Ovary (tissue), 3 donors: ENCODE data around the gene ITGB6.

Experiments
- EP300 ChIP-seq: sonication (generic); formaldehyde crosslinking; IDR thresholded peaks from one replicate; pipeline ENCODE4 v1.6.1; 2017; ENCODE audit warnings: antibody characterized with exemption
- POLR2A ChIP-seq: fragments of 450-650 bp; IDR thresholded peaks from one replicate; pipeline ENCODE4 v1.6.1; 2017; ENCODE audit warnings: antibody characterized with exemption, mild to moderate bottlenecking, moderate library complexity
- TF ChIP-seq, protein P1 (sequence below), 3 donors: fragments of 450-650 bp in 2 of 3; fragments of 200-600 bp in 1 of 3; IDR thresholded peaks; one replicate each; pipeline versions ENCODE4 v1.5.1 to v1.8.0; 2016 to 2022; ENCODE audit warnings: antibody characterized with exemption in 3 of 3, mild to moderate bottlenecking in 1 of 3
- donor health status: DM: no; HTN: no; CAD: no.

DNA sequence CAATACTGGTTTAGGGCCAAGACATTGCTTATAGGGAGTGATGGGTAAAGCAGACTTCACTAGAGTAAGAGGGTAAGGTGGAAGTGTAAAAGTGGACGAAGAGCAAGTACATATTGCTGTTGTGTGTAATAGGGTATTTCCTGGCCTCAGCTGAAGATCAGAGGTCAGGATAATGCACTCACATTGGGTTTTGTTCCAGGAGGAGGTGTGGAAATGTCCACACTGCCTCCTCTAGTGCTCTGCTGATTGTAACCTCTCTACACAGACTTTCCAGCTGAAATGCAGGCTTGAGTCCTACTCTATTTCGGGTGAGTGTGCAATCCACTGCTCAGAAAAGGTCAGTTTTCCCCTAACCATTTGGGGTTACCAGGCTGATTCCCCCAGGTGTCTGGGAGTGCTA, 96.0 kb downstream of the ITGB6 start:
- TF ChIP-seq, protein P1, sequence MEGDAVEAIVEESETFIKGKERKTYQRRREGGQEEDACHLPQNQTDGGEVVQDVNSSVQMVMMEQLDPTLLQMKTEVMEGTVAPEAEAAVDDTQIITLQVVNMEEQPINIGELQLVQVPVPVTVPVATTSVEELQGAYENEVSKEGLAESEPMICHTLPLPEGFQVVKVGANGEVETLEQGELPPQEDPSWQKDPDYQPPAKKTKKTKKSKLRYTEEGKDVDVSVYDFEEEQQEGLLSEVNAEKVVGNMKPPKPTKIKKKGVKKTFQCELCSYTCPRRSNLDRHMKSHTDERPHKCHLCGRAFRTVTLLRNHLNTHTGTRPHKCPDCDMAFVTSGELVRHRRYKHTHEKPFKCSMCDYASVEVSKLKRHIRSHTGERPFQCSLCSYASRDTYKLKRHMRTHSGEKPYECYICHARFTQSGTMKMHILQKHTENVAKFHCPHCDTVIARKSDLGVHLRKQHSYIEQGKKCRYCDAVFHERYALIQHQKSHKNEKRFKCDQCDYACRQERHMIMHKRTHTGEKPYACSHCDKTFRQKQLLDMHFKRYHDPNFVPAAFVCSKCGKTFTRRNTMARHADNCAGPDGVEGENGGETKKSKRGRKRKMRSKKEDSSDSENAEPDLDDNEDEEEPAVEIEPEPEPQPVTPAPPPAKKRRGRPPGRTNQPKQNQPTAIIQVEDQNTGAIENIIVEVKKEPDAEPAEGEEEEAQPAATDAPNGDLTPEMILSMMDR (IDR thresholded peaks at IDR 0.05), result no peak
- TF ChIP-seq POLR2A (no peak), EP300 (no peak)
